Dedifferentiated amniotic fluid mesenchymal stem cell (primary cell): ENCODE results near the gene CYP19A1.
"Not testable (repeated sequence)": the region's sequence is repeated elsewhere in the genome, so short reads cannot be mapped to it uniquely, and the experiment has no call there.

Source experiments
- DNase-seq: peaks from one replicate; pipeline ENCODE4 v3.0.0-alpha.2; 2016; ENCODE audit errors: extremely low spot score

CYP19A1 gene

GRCh38 chr15:51262463-51262862 lies 75.9 kb downstream of the CYP19A1 start:
- DNase-seq = no peak

- not testable (repeated sequence) for DNase-seq
These were observed 77.3 kb downstream of the CYP19A1 start for GRCh38 chr15:51261113-51261512.

GRCh38 chr15:51260202-51260601 lies 78.2 kb downstream of the CYP19A1 start:
- DNase-seq = no peak

GRCh38 chr15:51255533-51255932 lies 82.9 kb downstream of the CYP19A1 start:
- no peak for DNase-seq

- DNase-seq = no peak
These were observed 85.0 kb downstream of the CYP19A1 start for GRCh38 chr15:51253366-51253765.

- no peak for DNase-seq
These were observed 85.7 kb downstream of the CYP19A1 start for GRCh38 chr15:51252671-51253070.

- no peak for DNase-seq
These were observed 86.8 kb downstream of the CYP19A1 start for GRCh38 chr15:51251556-51251955.

- no peak for DNase-seq
These were observed 88.0 kb downstream of the CYP19A1 start for GRCh38 chr15:51250217-51251011.

- DNase-seq = no peak
These were observed 92.8 kb downstream of the CYP19A1 start for GRCh38 chr15:51245628-51246027.

- DNase-seq = peak; percentile 41
These were observed 94.0 kb downstream of the CYP19A1 start for GRCh38 chr15:51244423-51244869.

GRCh38 chr15:51243774-51244173 lies 94.6 kb downstream of the CYP19A1 start:
- no peak for DNase-seq

- no peak for DNase-seq
These were observed 98.3 kb downstream of the CYP19A1 start for GRCh38 chr15:51240066-51240465.

- no peak for DNase-seq
These were observed 100.6 kb downstream of the CYP19A1 start for GRCh38 chr15:51237816-51238215.

GRCh38 chr15:51234176-51234927 lies 104.0 kb downstream of the CYP19A1 start:
- DNase-seq = no peak

- no peak for DNase-seq
These were observed 105.8 kb downstream of the CYP19A1 start for GRCh38 chr15:51232581-51232980.

- DNase-seq = no peak
These were observed 108.5 kb downstream of the CYP19A1 start for GRCh38 chr15:51229907-51230330.

- peak; percentile 81 for DNase-seq
These were observed 110.3 kb downstream of the CYP19A1 start for GRCh38 chr15:51227940-51228732.

GRCh38 chr15:51226576-51227210 lies 111.7 kb downstream of the CYP19A1 start:
- no peak for DNase-seq

GRCh38 chr15:51224428-51224827 lies 114.0 kb downstream of the CYP19A1 start:
- DNase-seq = no peak

GRCh38 chr15:51223771-51224229 lies 114.6 kb downstream of the CYP19A1 start:
- peak; percentile 78 for DNase-seq

- DNase-seq = no peak
These were observed 120.0 kb downstream of the CYP19A1 start for GRCh38 chr15:51218299-51218938.
